SK-N-SH treated with all-trans-retinoic acid at 6 μM for 48 hours (cell line): ENCODE data around the gene RASA3.
"Not testable (repeated sequence)": the region's sequence is repeated elsewhere in the genome, so short reads cannot be mapped to it uniquely, and the experiment has no call there.

Experiments used
- ATAC-seq: fragments of 200-7000 bp; cut with Tn5 transposase; 3 replicates; pipeline ENCODE4 v1.9.1; 2020; ENCODE audit warnings: mild to moderate bottlenecking, moderate library complexity
- ARNTL ChIP-seq: fragments of 450-650 bp; formaldehyde crosslinking; IDR thresholded peaks from 2 replicates; pipeline ENCODE4 v1.5.0; 2020; ENCODE audit warnings: low read depth, mild to moderate bottlenecking, moderate library complexity, borderline replicate concordance
- BACH2 ChIP-seq: fragments of 250-450 bp; sonication (Bioruptor Pico); IDR thresholded peaks from 2 replicates; pipeline ENCODE4 v1.9.0; 2021; ENCODE audit warnings: mild to moderate bottlenecking, borderline replicate concordance
- CSDC2 ChIP-seq: fragments of 250-450 bp; sonication (Bioruptor Pico); IDR thresholded peaks from 2 replicates; pipeline ENCODE4 v1.5.0; 2020; ENCODE audit warnings: mild to moderate bottlenecking, moderate library complexity
- ESRRG ChIP-seq: fragments of 250-450 bp; sonication (Bioruptor Pico); IDR thresholded peaks from 2 replicates; pipeline ENCODE4 v1.6.1; 2021; ENCODE audit warnings: mild to moderate bottlenecking
- GLIS3 ChIP-seq: fragments of 250-450 bp; sonication (Bioruptor Pico); IDR thresholded peaks from 2 replicates; pipeline ENCODE4 v1.5.0; 2020; ENCODE audit warnings: mild to moderate bottlenecking, moderate library complexity
- ISL1 ChIP-seq: fragments of 250-450 bp; sonication (Bioruptor Pico); IDR thresholded peaks from 2 replicates; pipeline ENCODE4 v2.1.2; 2022; ENCODE audit warnings: mild to moderate bottlenecking, moderate library complexity
- OSR1 ChIP-seq: fragments of 250-450 bp; sonication (Bioruptor Pico); IDR thresholded peaks from 2 replicates; pipeline ENCODE4 v1.8.0; 2022; ENCODE audit warnings: moderate library complexity, mild to moderate bottlenecking, inconsistent platforms
- RARB ChIP-seq: fragments of 250-450 bp; sonication (Bioruptor Pico); IDR thresholded peaks from 2 replicates; pipeline ENCODE4 v1.8.0; 2021; ENCODE audit warnings: mild to moderate bottlenecking, moderate library complexity
- SNAI2 ChIP-seq: fragments of 250-450 bp; sonication (Bioruptor Pico); IDR thresholded peaks from 2 replicates; pipeline ENCODE4 v1.5.0; 2020; ENCODE audit warnings: mild to moderate bottlenecking, moderate library complexity
- TCF4 ChIP-seq: fragments of 250-450 bp; sonication (Bioruptor Pico); IDR thresholded peaks from 2 replicates; pipeline ENCODE4 v1.8.0; 2021; ENCODE audit warnings: mild to moderate bottlenecking, moderate library complexity, borderline replicate concordance
- ZC3H10 ChIP-seq: fragments of 250-450 bp; sonication (Bioruptor Pico); IDR thresholded peaks from 2 replicates; pipeline ENCODE4 v1.5.1; 2021; ENCODE audit warnings: mild to moderate bottlenecking, moderate library complexity
- ZFP3 ChIP-seq: fragments of 250-450 bp; sonication (Bioruptor Pico); IDR thresholded peaks from 2 replicates; pipeline ENCODE4 v1.5.0; 2020; ENCODE audit warnings: mild to moderate bottlenecking, moderate library complexity
- ZFP30 ChIP-seq: fragments of 450-650 bp; formaldehyde crosslinking; IDR thresholded peaks from 2 replicates; pipeline ENCODE4 v1.5.0; 2022; ENCODE audit warnings: mild to moderate bottlenecking, moderate library complexity
- ZNF565 ChIP-seq: fragments of 450-650 bp; formaldehyde crosslinking; conservative IDR thresholded peaks from 2 replicates; pipeline ENCODE4 v1.5.0; 2020; ENCODE audit warnings: low read depth, mild to moderate bottlenecking, moderate library complexity
- ZNF70 ChIP-seq: fragments of 450-650 bp; formaldehyde crosslinking; IDR thresholded peaks from 2 replicates; pipeline ENCODE4 v1.5.0; 2020; ENCODE audit warnings: mild to moderate bottlenecking, moderate library complexity
- ZNF8 ChIP-seq: fragments of 450-650 bp; formaldehyde crosslinking; IDR thresholded peaks from 2 replicates; pipeline ENCODE4 v1.5.0; 2020; ENCODE audit warnings: mild to moderate bottlenecking, moderate library complexity
- TF ChIP-seq, protein P1 (sequence below): fragments of 250-450 bp; sonication (Bioruptor Pico); IDR thresholded peaks from 2 replicates; pipeline ENCODE4 v1.5.1; 2020; ENCODE audit warnings: low read depth, mild to moderate bottlenecking, moderate library complexity
- TF ChIP-seq, protein P2 (sequence below): fragments of 250-450 bp; sonication (Bioruptor Pico); IDR thresholded peaks from 2 replicates; pipeline ENCODE4 v1.8.0; 2021; ENCODE audit warnings: low read depth, mild to moderate bottlenecking, moderate library complexity, borderline replicate concordance
- TF ChIP-seq, protein P3 (sequence below): fragments of 250-450 bp; sonication (Bioruptor Pico); IDR thresholded peaks from 2 replicates; pipeline ENCODE4 v1.8.0; 2020; ENCODE audit warnings: mild to moderate bottlenecking, moderate library complexity, borderline replicate concordance

RASA3 gene

DNA sequence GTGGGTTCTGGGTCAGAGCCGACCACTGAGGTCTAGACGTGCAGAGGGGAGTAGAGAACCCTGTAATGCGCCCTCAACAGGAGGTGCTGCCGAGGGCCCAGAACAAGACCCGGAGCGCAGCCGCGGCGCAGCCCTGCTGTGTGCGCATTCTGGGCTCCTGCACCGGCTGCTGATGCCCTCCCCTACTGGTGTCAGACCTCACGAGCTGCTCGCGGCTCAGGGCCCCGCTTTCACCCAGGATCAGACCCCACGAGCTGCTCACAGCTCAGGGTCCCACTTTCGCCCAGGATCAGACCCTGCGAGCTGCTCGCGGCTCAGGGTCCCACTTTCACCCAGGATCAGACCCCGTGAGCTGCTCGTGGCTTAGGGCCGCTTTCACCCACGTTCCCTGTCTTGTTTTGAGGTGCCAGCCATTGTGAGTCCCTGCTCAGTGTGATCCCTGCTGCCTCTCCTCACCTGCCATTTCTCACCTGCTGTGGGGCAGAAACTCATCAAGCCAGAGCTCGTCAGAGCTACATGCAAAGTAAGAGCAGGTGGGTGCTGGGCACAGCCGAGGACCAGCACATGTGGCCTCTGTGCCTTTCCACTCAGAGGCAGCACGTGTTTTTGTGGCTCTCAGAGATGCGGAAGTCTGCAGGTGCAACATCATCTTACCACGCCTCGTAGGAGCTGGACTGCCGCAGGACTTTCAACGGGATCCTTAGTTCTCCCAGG, 111.5 kb downstream of the RASA3 start:
- TF ChIP-seq ARNTL (CRISPR knock-in tag) (no peak), OSR1 (CRISPR knock-in tag) (no peak), TCF4 (CRISPR knock-in tag) (no peak), ZC3H10 (CRISPR knock-in tag) (no peak), BACH2 (no peak), ZNF70 (no peak), SNAI2 (CRISPR knock-in tag) (no peak), CSDC2 (no peak), ZNF8 (CRISPR knock-in tag) (no peak)
- ATAC-seq: no peak

DNA sequence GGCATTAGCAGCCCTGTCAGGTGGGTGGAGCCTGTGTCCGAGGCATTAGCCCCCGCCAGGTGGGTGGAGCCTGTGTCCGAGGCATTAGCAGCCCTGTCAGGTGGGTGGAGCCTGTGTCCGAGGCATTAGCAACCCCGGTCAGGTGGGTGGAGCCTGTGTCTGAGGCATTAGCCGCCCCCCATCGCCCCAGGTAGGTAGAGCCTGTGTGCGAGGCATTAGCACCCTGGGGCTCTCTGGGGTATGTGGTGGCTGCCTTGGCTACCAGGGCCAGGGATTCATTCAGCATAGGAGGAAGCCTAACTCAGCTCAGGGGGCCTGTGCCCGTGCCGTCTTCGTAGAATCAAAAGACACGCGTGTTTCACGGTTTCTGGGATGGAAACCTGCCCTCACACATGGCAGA, 112.3 kb downstream of the RASA3 start:
- ATAC-seq: not testable (repeated sequence)

DNA sequence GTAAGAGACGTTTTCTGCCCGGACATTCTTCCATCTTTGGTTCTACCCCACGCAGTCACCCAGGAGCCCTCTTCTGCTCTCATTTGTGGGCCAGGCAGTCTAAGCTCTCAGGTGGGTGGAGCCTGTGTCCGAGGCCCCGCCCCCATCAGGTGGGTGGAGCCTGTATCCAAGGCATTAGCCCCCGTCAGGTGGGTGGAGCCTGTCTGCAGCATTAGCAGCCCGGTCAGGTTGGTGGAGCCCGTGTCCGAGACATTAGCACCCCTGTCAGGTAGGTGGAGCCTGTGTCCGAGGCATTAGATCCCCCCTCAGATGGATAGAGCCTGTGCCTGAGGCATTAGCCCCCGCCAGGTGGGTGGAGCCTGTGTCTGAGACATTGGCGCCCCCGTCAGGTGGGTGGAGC, 113.1 kb downstream of the RASA3 start:
- ATAC-seq: 0 out of 3 replicates have a peak, but pooled peaks have one; percentile 15
- TF ChIP-seq, protein P1, sequence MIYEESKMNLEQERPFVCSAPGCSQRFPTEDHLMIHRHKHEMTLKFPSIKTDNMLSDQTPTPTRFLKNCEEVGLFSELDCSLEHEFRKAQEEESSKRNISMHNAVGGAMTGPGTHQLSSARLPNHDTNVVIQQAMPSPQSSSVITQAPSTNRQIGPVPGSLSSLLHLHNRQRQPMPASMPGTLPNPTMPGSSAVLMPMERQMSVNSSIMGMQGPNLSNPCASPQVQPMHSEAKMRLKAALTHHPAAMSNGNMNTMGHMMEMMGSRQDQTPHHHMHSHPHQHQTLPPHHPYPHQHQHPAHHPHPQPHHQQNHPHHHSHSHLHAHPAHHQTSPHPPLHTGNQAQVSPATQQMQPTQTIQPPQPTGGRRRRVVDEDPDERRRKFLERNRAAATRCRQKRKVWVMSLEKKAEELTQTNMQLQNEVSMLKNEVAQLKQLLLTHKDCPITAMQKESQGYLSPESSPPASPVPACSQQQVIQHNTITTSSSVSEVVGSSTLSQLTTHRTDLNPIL (CRISPR knock-in tag): no peak
- TF ChIP-seq, all 23 proteins: peak for 0

DNA sequence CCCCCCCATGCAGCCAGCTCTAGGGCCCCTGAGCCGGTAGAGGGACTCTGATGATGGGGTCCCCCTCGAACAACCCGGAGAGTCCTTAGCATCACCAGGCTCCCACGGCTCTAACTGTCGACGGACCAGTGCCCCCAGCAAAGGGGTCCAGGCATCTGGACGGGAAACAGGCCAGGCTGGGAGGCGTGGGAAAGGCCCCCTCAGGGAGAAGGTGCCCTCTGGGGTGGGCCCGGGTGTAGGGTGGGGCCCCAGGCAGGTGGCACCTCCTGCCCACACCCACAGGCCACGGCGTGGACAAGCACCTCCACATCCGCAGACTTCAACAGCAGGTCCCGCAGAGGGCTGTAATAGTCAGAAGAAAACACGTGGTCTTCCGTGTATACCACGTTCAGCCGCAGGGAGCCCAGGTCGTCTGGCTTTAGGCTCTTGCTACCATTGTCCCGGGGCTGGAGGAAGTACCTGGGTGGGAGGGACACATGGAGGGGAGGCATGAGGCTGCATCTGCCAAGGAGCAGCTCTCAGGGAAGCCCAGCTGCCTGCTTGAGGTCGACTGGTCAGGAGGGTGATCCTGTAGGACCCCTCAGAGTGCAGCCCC, 113.9 kb downstream of the RASA3 start:
- TF ChIP-seq ZNF8 (CRISPR knock-in tag) (no peak), ESRRG (no peak), ISL1 (CRISPR knock-in tag) (no peak), CSDC2 (no peak)
- TF ChIP-seq, protein P2, sequence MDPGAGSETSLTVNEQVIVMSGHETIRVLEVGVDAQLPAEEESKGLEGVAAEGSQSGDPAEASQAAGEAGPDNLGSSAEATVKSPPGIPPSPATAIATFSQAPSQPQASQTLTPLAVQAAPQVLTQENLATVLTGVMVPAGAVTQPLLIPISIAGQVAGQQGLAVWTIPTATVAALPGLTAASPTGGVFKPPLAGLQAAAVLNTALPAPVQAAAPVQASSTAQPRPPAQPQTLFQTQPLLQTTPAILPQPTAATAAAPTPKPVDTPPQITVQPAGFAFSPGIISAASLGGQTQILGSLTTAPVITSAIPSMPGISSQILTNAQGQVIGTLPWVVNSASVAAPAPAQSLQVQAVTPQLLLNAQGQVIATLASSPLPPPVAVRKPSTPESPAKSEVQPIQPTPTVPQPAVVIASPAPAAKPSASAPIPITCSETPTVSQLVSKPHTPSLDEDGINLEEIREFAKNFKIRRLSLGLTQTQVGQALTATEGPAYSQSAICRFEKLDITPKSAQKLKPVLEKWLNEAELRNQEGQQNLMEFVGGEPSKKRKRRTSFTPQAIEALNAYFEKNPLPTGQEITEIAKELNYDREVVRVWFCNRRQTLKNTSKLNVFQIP: no peak
- no peak for ATAC-seq

DNA sequence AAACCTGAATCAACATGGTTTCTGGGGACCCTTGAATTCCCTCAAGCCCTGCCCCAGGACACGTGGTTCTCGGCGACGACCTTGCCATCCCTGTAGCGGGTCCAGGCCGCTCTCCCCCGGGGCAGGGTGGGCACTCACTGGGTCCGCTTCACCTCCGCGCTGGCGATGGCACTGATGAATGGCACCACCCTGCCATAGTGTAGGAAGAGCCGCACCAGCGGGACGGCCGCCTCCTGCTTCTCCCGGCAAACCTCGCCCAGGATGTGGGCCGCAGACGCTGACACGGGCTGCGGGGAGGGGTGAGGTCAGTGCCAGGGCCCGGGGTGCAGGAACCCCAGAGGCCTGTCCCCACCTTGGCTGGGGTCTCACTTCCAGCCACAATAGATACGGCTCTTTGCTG, 114.5 kb downstream of the RASA3 start:
- no peak for TF ChIP-seq ZFP30 (CRISPR knock-in tag)
- TF ChIP-seq TCF4 (CRISPR knock-in tag): no peak
- no peak for TF ChIP-seq SNAI2 (CRISPR knock-in tag)
- ATAC-seq: no peak

DNA sequence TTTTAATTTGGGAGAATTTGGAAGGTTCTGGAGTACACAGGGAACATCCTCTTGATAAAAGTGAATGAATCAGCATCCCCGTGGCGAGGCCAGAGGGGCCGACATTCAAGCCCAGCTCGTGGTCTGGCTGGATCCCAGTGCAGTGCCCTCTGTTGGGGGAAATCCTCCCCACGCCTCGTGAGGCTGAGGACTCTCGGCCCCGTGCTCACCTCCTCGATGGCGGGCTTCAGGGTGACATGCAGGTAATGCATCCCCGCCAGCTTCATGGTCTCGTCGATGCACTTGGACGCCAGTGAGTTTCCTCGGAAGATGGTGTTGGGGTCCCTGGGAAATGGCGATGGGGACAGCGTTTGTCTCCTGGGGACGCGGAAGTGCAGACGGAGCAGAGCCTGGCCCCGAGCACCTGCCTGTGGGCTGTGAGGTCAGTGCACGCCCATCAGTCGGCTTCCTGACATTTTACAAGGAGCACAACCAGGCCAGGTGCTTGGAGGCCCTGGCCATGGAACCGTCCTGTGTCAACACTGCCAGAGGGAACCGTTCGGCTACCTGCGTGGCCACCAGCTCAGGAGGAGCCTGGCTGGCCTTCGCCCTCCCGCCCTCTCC, 115.3 kb downstream of the RASA3 start:
- peak; percentile 62 for ATAC-seq
- TF ChIP-seq ZFP3 (CRISPR knock-in tag) (no peak), GLIS3 (CRISPR knock-in tag) (no peak), ZNF565 (CRISPR knock-in tag) (no peak), CSDC2 (no peak), ESRRG (no peak), RARB (no peak), ZC3H10 (CRISPR knock-in tag) (no peak)
- TF ChIP-seq, protein P3, sequence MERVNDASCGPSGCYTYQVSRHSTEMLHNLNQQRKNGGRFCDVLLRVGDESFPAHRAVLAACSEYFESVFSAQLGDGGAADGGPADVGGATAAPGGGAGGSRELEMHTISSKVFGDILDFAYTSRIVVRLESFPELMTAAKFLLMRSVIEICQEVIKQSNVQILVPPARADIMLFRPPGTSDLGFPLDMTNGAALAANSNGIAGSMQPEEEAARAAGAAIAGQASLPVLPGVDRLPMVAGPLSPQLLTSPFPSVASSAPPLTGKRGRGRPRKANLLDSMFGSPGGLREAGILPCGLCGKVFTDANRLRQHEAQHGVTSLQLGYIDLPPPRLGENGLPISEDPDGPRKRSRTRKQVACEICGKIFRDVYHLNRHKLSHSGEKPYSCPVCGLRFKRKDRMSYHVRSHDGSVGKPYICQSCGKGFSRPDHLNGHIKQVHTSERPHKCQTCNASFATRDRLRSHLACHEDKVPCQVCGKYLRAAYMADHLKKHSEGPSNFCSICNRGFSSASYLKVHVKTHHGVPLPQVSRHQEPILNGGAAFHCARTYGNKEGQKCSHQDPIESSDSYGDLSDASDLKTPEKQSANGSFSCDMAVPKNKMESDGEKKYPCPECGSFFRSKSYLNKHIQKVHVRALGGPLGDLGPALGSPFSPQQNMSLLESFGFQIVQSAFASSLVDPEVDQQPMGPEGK (CRISPR knock-in tag): no peak
- TF ChIP-seq, protein P1 (CRISPR knock-in tag): no peak
